Smooth muscle cell (in vitro differentiated cells): Measurements from ENCODE around the gene TBC1D10B. TPM values are rescaled to one million over a fixed set of nuclear protein-coding genes. Genes with fewer than 3 reads are reported as not detected.
"Not testable (repeated sequence)": the region's sequence is repeated elsewhere in the genome, so short reads cannot be mapped to it uniquely, and the experiment has no call there.

Experiments
- DNase-seq: peaks from one replicate; lab custom pipeline; 2025; ENCODE audit not compliant: unreplicated experiment; lab: John Stamatoyannopoulos, UW
- H2AFZ ChIP-seq: fragments of 200-600 bp; sonication (generic); 2 replicates; pipeline ENCODE4 v1.6.0; 2016; ENCODE audit warnings: antibody characterized with exemption, low read depth, mild to moderate bottlenecking
- H3F3A ChIP-seq: fragments of 200-600 bp; sonication (generic); 2 replicates; pipeline ENCODE4 v1.6.0; 2017; ENCODE audit warnings: antibody characterized with exemption, low read depth
- H3K27ac ChIP-seq: fragments of 200-600 bp; sonication (generic); 2 replicates; pipeline ENCODE4 v1.5.1; 2016; ENCODE audit warnings: low read depth, mild to moderate bottlenecking
- H3K27me3 ChIP-seq: fragments of 200-600 bp; sonication (generic); 2 replicates; pipeline ENCODE4 v1.6.1; 2016; ENCODE audit warnings: low read depth, mild to moderate bottlenecking
- H3K36me3 ChIP-seq: fragments of 200-600 bp; sonication (generic); 2 replicates; pipeline ENCODE4 v1.5.1; 2016; ENCODE audit warnings: low read depth
- H3K4me1 ChIP-seq: fragments of 200-600 bp; sonication (generic); 2 replicates; pipeline ENCODE4 v1.5.1; 2016; ENCODE audit warnings: low read depth
- H3K4me2 ChIP-seq: fragments of 200-600 bp; sonication (generic); 2 replicates; pipeline ENCODE4 v1.6.0; 2016; ENCODE audit warnings: mild to moderate bottlenecking
- H3K4me3 ChIP-seq: fragments of 200-600 bp; sonication (generic); 2 replicates; pipeline ENCODE4 v1.5.1; 2016; ENCODE audit warnings: mild to moderate bottlenecking
- H3K79me2 ChIP-seq: fragments of 200-600 bp; sonication (generic); 2 replicates; pipeline ENCODE4 v1.6.0; 2016; ENCODE audit warnings: low read depth, mild to moderate bottlenecking
- H3K9ac ChIP-seq: fragments of 200-600 bp; sonication (generic); 2 replicates; pipeline ENCODE4 v1.6.0; 2016; ENCODE audit warnings: low read depth
- H3K9me3 ChIP-seq: fragments of 200-600 bp; sonication (generic); replicated peaks from 2 replicates; pipeline ENCODE4 v1.5.1; 2016; ENCODE audit warnings: low read depth
- H4K20me1 ChIP-seq: fragments of 200-600 bp; sonication (generic); 2 replicates; pipeline ENCODE4 v1.6.0; 2016; ENCODE audit warnings: low read depth
- CTCF ChIP-seq: fragments of 200-600 bp; sonication (generic); IDR thresholded peaks from 2 replicates; pipeline ENCODE4 v1.5.1; 2017; ENCODE audit warnings: borderline replicate concordance, mild to moderate bottlenecking, antibody characterized with exemption; ENCODE audit not compliant: insufficient read depth, poor library complexity, severe bottlenecking
- WGBS: methylation state at CpG from one replicate; pipeline ENCODE4 v1.1.7; 2016; ENCODE audit warnings: low lambda C conversion rate; 5-methylcytosine and 5-hydroxymethylcytosine counted together
- polyA plus RNA-seq: library from polyadenylated mRNA; unstranded; fragments of >200 nt; fragmentation: Nextera tagmentation; extraction: Ambion mirVana; gene quantifications from 2 replicates; pipeline ENCODE4 v1.2.1, GENCODE V29; 2016
- total RNA-seq: library from RNA; depleted of rRNA; stranded (reverse); fragments of >200 nt; gene quantifications from 2 replicates; pipeline ENCODE4 v1.2.3, GENCODE V29; 2014

Gene TBC1D10B
- total and polyA plus RNA-seq, 2 experiments from 2014 or later: 17.7 to 37.4 TPM

- Histone ChIP-seq H3K4me3 (no peak overlapping the region), H3K27me3 (no peaks in the 10 kb centered on the region), H3K36me3 (no peaks in the 10 kb centered on the region), H2AFZ (no peak overlapping the region), H3K9ac (no peak overlapping the region), H3K27ac (no peak overlapping the region), H3K9me3 (no peaks in the 10 kb centered on the region), H3K4me2 (no peak overlapping the region), H3F3A (no peaks in the 10 kb centered on the region), H3K79me2 (no peaks in the 10 kb centered on the region), H4K20me1 (no peaks in the 10 kb centered on the region), H3K4me1 (no peaks in the 10 kb centered on the region)
- TF ChIP-seq CTCF: no peak
- WGBS: 97% methylated on average over 32 of the region's 32 CpGs
- no peak for DNase-seq
These were observed 27.4 kb downstream of the TBC1D10B start for GRCh38 chr16:30342751-30343490.

- H3K4me2 ChIP-seq, H3K4me3 ChIP-seq, H3K4me1 ChIP-seq, H4K20me1 ChIP-seq, H3F3A ChIP-seq, DNase-seq, H2AFZ ChIP-seq, H3K9me3 ChIP-seq, H3K9ac ChIP-seq, H3K79me2 ChIP-seq, H3K27me3 ChIP-seq, H3K36me3 ChIP-seq, H3K27ac ChIP-seq: not testable (repeated sequence)
- WGBS: 94% methylated on average over 8 of the region's 8 CpGs
These were observed 28.3 kb downstream of the TBC1D10B start for GRCh38 chr16:30341971-30342370.

- Histone ChIP-seq H3K4me1 (peaks cover 3% of the 10 kb centered on the region), H3K9me3 (no peaks in the 10 kb centered on the region), H2AFZ (no peak overlapping the region), H4K20me1 (no peaks in the 10 kb centered on the region), H3K9ac (no peak overlapping the region), H3K79me2 (no peaks in the 10 kb centered on the region), H3F3A (no peaks in the 10 kb centered on the region), H3K4me2 (no peak overlapping the region), H3K36me3 (no peaks in the 10 kb centered on the region), H3K27ac (no peak overlapping the region), H3K27me3 (no peaks in the 10 kb centered on the region), H3K4me3 (no peak overlapping the region)
- no peak for TF ChIP-seq CTCF
- no peak for DNase-seq
- WGBS: 95% methylated on average over 13 of the region's 13 CpGs
These were observed 29.7 kb downstream of the TBC1D10B start for GRCh38 chr16:30340621-30341020.

GRCh38 chr16:30338715-30339114 lies 31.6 kb downstream of the TBC1D10B start:
- H3K9me3 ChIP-seq, H3K9ac ChIP-seq, H3K4me3 ChIP-seq, DNase-seq, H4K20me1 ChIP-seq, H2AFZ ChIP-seq, H3F3A ChIP-seq, H3K4me2 ChIP-seq, H3K36me3 ChIP-seq, H3K4me1 ChIP-seq, H3K27me3 ChIP-seq, H3K79me2 ChIP-seq, H3K27ac ChIP-seq: not testable (repeated sequence)
- WGBS: 95% methylated on average over 5 of the region's 5 CpGs

GRCh38 chr16:30337964-30338357 lies 32.3 kb downstream of the TBC1D10B start:
- not testable (repeated sequence) for H3F3A ChIP-seq, H4K20me1 ChIP-seq, H3K9ac ChIP-seq, DNase-seq, H3K36me3 ChIP-seq, H3K4me3 ChIP-seq, H2AFZ ChIP-seq, H3K4me2 ChIP-seq, H3K9me3 ChIP-seq, H3K79me2 ChIP-seq, H3K27ac ChIP-seq, H3K27me3 ChIP-seq, H3K4me1 ChIP-seq
- 93% methylated on average over 10 of the region's 10 CpGs for WGBS
